ENCODE measurements around the gene FAM174C.

DNA sequence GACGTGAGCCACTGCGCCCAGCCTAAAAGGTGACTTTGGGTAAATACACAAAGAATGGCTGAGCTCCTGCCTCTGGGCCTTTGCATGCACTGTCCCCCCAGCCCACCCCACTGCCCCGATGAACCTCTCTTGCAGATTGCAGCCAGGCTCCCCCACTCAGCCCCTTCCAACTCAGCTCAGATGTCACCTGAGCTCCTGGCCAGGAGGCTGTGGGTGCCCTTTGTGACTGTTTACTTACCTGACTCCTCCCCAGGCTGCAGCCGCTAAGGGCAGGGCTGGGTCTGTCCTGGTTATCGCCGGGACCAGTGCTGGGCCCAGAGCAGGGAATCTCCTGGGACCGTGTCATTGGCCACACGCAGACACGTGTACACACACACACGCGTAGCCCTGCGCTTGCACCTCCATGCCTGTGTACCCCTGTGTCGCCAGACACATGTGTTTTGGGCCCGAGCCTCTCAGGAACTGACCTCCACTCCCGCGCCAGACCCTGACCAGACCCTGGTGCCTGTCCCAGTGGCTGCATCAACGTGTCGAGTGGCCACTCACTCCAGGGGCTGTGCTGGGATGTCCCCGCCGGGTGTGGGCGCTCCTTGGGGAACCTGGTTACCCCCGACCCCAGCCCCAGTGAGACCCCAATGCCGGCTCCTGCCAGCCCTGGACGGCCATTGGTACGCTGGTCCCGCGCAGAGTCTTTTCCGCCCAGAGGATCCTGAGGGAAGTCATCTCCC lies 29.0 kb downstream of the FAM174C start:
- TF ChIP-seq CTCF (IDR thresholded peaks at IDR 0.05) (no peak), POLR2A (IDR thresholded peaks at IDR 0.05) (no peak)
